ENCODE results near the gene SIPA1L3. TPM values are rescaled to one million over a fixed set of nuclear protein-coding genes. Genes with fewer than 3 reads are reported as not detected.

The SIPA1L3 gene
- total RNA-seq, 1 donor from 2014 or later, result 16.5 TPM

Other genes starting within 250 kb of the SIPA1L3 start
- gene ZNF607, start 187.4 kb upstream of the SIPA1L3 start, total RNA-seq, result 2.1 and 2.2 TPM in 2 replicates
- 6.3 and 9.2 TPM in 2 replicates for gene ZNF573, start 127.6 kb upstream of the SIPA1L3 start, total RNA-seq
- not detected in 2 replicates for gene WDR87, start 614 bp upstream of the SIPA1L3 start, total RNA-seq

Data from T-helper 1 cell treated with Interleukin-12 subunit alpha and Interleukin-12 subunit beta and Interleukin-4 antibody, amounts not matched to agents 30 ng/mL and 1 ng/mL, for 36 hours (primary cell).